Activated naive CD8-positive, alpha-beta T cell treated with anti-CD3 and anti-CD28 coated beads, Interleukin-2, amount 50 U/mL, for 16 hours (primary cell): Measurements from ENCODE around the gene DBH.
A peak's percentile ranks its signal among the peaks of the same experiment; 100 is the strongest.

ENCODE experiments used
- DNase-seq: peaks from one replicate; pipeline ENCODE4 v3.0.0-alpha.2; 2020; ENCODE audit warnings: low read depth, low spot score

DBH gene

GRCh38 chr9:133635533-133636531 is at the start of gene DBH:
TSS of gene DBH (plus strand) at chr9:133636363. CDS start at chr9:133636372, 9 bp downstream.
- no peak for DNase-seq

GRCh38 chr9:133587051-133587450 is 49.1 kb upstream of the DBH start:
- no peak for DNase-seq

GRCh38 chr9:133587466-133587865 is 48.7 kb upstream of the DBH start:
- DNase-seq, result no peak

GRCh38 chr9:133589454-133590227 is 46.5 kb upstream of the DBH start:
- peak; percentile 16 for DNase-seq

GRCh38 chr9:133590231-133590855 is 45.8 kb upstream of the DBH start:
- no peak for DNase-seq

GRCh38 chr9:133591116-133591910 is 44.9 kb upstream of the DBH start:
- no peak for DNase-seq

GRCh38 chr9:133591985-133592384 is 44.2 kb upstream of the DBH start:
- DNase-seq, result no peak

- DNase-seq, result no peak
Measured at GRCh38 chr9:133592731-133593409, 43.3 kb upstream of the DBH start.

GRCh38 chr9:133593587-133594253 is 42.4 kb upstream of the DBH start:
- DNase-seq, result no peak

GRCh38 chr9:133594310-133594709 is 41.9 kb upstream of the DBH start:
- DNase-seq, result no peak

GRCh38 chr9:133595910-133596309 is 40.3 kb upstream of the DBH start:
- DNase-seq, result no peak

GRCh38 chr9:133597316-133597957 is 38.7 kb upstream of the DBH start:
- no peak for DNase-seq

GRCh38 chr9:133598978-133599377 is 37.2 kb upstream of the DBH start:
- no peak for DNase-seq

- DNase-seq, result no peak
Measured at GRCh38 chr9:133599470-133600173, 36.5 kb upstream of the DBH start.

GRCh38 chr9:133600739-133601138 is 35.4 kb upstream of the DBH start:
- DNase-seq, result no peak

- DNase-seq, result no peak
Measured at GRCh38 chr9:133601746-133602145, 34.4 kb upstream of the DBH start.

GRCh38 chr9:133602277-133602676 is 33.9 kb upstream of the DBH start:
- DNase-seq, result no peak

GRCh38 chr9:133603135-133603927 is 32.8 kb upstream of the DBH start:
- DNase-seq, result no peak
